Large intestine (tissue), 12 donors: ENCODE measurements around the gene CNN3. TPM values are rescaled to one million over a fixed set of nuclear protein-coding genes. Genes with fewer than 3 reads are reported as not detected.

Experiments
- DNase-seq, 2 donors: peaks; one replicate each; pipeline versions ENCODE4 v3.0.0 to v3.0.0-alpha.2; 2013
- H3K27ac ChIP-seq: one replicate; pipeline ENCODE4 v1.5.1; 2013; ENCODE audit warnings: low read length
- H3K27me3 ChIP-seq: 2 replicates; pipeline ENCODE4 v1.6.1; 2013; ENCODE audit warnings: low read length; ENCODE audit not compliant: control insufficient read depth, insufficient read depth
- H3K36me3 ChIP-seq: 2 replicates; pipeline ENCODE4 v1.6.1; 2013; ENCODE audit warnings: low read length; ENCODE audit not compliant: control insufficient read depth, insufficient read depth
- H3K4me1 ChIP-seq: one replicate; pipeline ENCODE4 v1.6.1; 2013; ENCODE audit warnings: low read length; ENCODE audit not compliant: control insufficient read depth, insufficient read depth
- H3K4me3 ChIP-seq: one replicate; pipeline ENCODE4 v1.5.1; 2013; ENCODE audit warnings: low read length
- H3K9me3 ChIP-seq: one replicate; pipeline ENCODE4 v1.6.1; 2013; ENCODE audit warnings: mild to moderate bottlenecking, low read depth, low read length, moderate library complexity; ENCODE audit not compliant: control insufficient read depth
- whole genome bisulfite sequencing: methylation state at CpG from one replicate; pipeline ENCODE4 v1.1.5; 2013; ENCODE audit warnings: low lambda C conversion rate; ENCODE audit not compliant: insufficient coverage; 5-methylcytosine and 5-hydroxymethylcytosine counted together
- long read RNA-seq, 11 donors: transcript quantifications; one replicate each; lab custom pipeline, GENCODE V29; 2026
- polyA plus RNA-seq: library from polyadenylated mRNA; unstranded; fragments of 120-200 nt; gene quantifications from one replicate; pipeline ENCODE4 v1.2.1, GENCODE V29; 2013

The CNN3 gene
- polyA plus RNA-seq: 97.0 TPM
- long read RNA-seq, donor 1, transcript CNN3-201 (7 exons, 2,165 nt): major isoform, 18 of 20 reads
- long read RNA-seq, donor 1, partial matches to known transcripts: 0 of 20 reads
- long read RNA-seq, donor 1, other reads (novel, unspliced or antisense): 0 of 20 reads
- long read RNA-seq, donor 2, transcript CNN3-201 (7 exons, 2,165 nt): major isoform, 48 of 63 reads
- long read RNA-seq, donor 2, partial matches to known transcripts: 11 of 63 reads
- long read RNA-seq, donor 2, other reads (novel, unspliced or antisense): 0 of 63 reads
- long read RNA-seq, donor 3: 0 reads
- long read RNA-seq, donor 4, partial matches to known transcripts: 0 of 1 reads
- long read RNA-seq, donor 4, other reads (novel, unspliced or antisense): 0 of 1 reads
- long read RNA-seq, donor 5, transcript CNN3-201 (7 exons, 2,165 nt): major isoform, 42 of 44 reads
- long read RNA-seq, donor 5, partial matches to known transcripts: 0 of 44 reads
- long read RNA-seq, donor 5, other reads (novel, unspliced or antisense): 0 of 44 reads
- long read RNA-seq, donor 6, transcript CNN3-201 (7 exons, 2,165 nt): major isoform, 41 of 50 reads
- long read RNA-seq, donor 6, partial matches to known transcripts: 6 of 50 reads
- long read RNA-seq, donor 6, other reads (novel, unspliced or antisense): 0 of 50 reads
- long read RNA-seq, donor 7, transcript CNN3-201 (7 exons, 2,165 nt): major isoform, 69 of 79 reads
- long read RNA-seq, donor 7, partial matches to known transcripts: 7 of 79 reads
- long read RNA-seq, donor 7, other reads (novel, unspliced or antisense): 0 of 79 reads
- long read RNA-seq, donor 8, transcript CNN3-201 (7 exons, 2,165 nt): major isoform, 48 of 58 reads
- long read RNA-seq, donor 8, partial matches to known transcripts: 8 of 58 reads
- long read RNA-seq, donor 8, other reads (novel, unspliced or antisense): 0 of 58 reads
- long read RNA-seq, donor 9, transcript CNN3-201 (7 exons, 2,165 nt): major isoform, 33 of 33 reads
- long read RNA-seq, donor 9, partial matches to known transcripts: 0 of 33 reads
- long read RNA-seq, donor 9, other reads (novel, unspliced or antisense): 0 of 33 reads
- long read RNA-seq, donor 10, transcript CNN3-201 (7 exons, 2,165 nt): major isoform, 42 of 42 reads
- long read RNA-seq, donor 10, partial matches to known transcripts: 0 of 42 reads
- long read RNA-seq, donor 10, other reads (novel, unspliced or antisense): 0 of 42 reads
- long read RNA-seq, donor 11, transcript CNN3-201 (7 exons, 2,165 nt): major isoform, 42 of 43 reads
- long read RNA-seq, donor 11, partial matches to known transcripts: 0 of 43 reads
- long read RNA-seq, donor 11, other reads (novel, unspliced or antisense): 0 of 43 reads

- Histone ChIP-seq H3K27ac (peak within 1 kb of the TSS; percentile 85), H3K4me1 (peaks cover 8% of the 10 kb centered on the region)
- WGBS: no CpG with 5 or more reads among the region's 57 CpGs
Observed at GRCh38 chr1:94926915-94927404, at the start of gene CNN3. TSS of gene CNN3 (minus strand) at chr1:94927110. CDS start at chr1:94926894, 216 bp downstream.

GRCh38 chr1:94974824-94975223 lies 47.9 kb upstream of the CNN3 start:
- no peak for DNase-seq
- peaks cover under 1% of the 10 kb centered on the region for H3K4me1 ChIP-seq
- H3K9me3 ChIP-seq: no peaks in the 10 kb centered on the region
- H3K36me3 ChIP-seq: no peaks in the 10 kb centered on the region
- WGBS: no CpG with 5 or more reads among the region's 1 CpG
- H3K27me3 ChIP-seq: no peaks in the 10 kb centered on the region
- no peak overlapping the region for H3K27ac ChIP-seq
- H3K4me3 ChIP-seq: no peak overlapping the region

More at GRCh38 chr1:94926915-94927404, at the start of gene CNN3:
- Histone ChIP-seq H3K27me3 (peaks cover 23% of the 10 kb centered on the region), H3K36me3 (no peaks in the 10 kb centered on the region), H3K9me3 (no peaks in the 10 kb centered on the region), H3K4me3 (peak within 1 kb of the TSS; percentile 56)
- DNase-seq: peak; percentile 76 to 83

- Histone ChIP-seq H3K27ac (no peak overlapping the region), H3K9me3 (no peaks in the 10 kb centered on the region), H3K27me3 (no peaks in the 10 kb centered on the region), H3K36me3 (no peaks in the 10 kb centered on the region), H3K4me1 (no peaks in the 10 kb centered on the region), H3K4me3 (no peak overlapping the region)
- 60% methylated on average over 1 of the region's 1 CpG for WGBS
- DNase-seq: peak in 1 of 2 donors; percentile 18
Observed at GRCh38 chr1:94974241-94974640, 47.3 kb upstream of the CNN3 start.

GRCh38 chr1:94973309-94973922 lies 46.5 kb upstream of the CNN3 start:
- H3K27me3 ChIP-seq: no peaks in the 10 kb centered on the region

GRCh38 chr1:94971491-94971924 lies 44.6 kb upstream of the CNN3 start:
- Histone ChIP-seq H3K4me1 (no peaks in the 10 kb centered on the region), H3K4me3 (no peak overlapping the region), H3K27ac (no peak overlapping the region), H3K9me3 (no peaks in the 10 kb centered on the region), H3K36me3 (no peaks in the 10 kb centered on the region), H3K27me3 (no peaks in the 10 kb centered on the region)
- no peak for DNase-seq
- WGBS: no CpG with 5 or more reads among the region's 6 CpGs

More at GRCh38 chr1:94973309-94973922, 46.5 kb upstream of the CNN3 start:
- DNase-seq: no peak
- Histone ChIP-seq H3K36me3 (no peaks in the 10 kb centered on the region), H3K4me3 (no peak overlapping the region), H3K27ac (no peak overlapping the region), H3K4me1 (no peaks in the 10 kb centered on the region), H3K9me3 (no peaks in the 10 kb centered on the region)
- WGBS: 100% methylated on average over 2 of the region's 8 CpGs

- no peak for DNase-seq
- WGBS: 100% methylated on average over 1 of the region's 2 CpGs
- Histone ChIP-seq H3K4me3 (no peak overlapping the region), H3K9me3 (no peaks in the 10 kb centered on the region), H3K36me3 (no peaks in the 10 kb centered on the region), H3K4me1 (no peaks in the 10 kb centered on the region), H3K27me3 (no peaks in the 10 kb centered on the region), H3K27ac (no peak overlapping the region)
Observed at GRCh38 chr1:94970783-94971182, 43.9 kb upstream of the CNN3 start.

GRCh38 chr1:94969137-94969536 lies 42.2 kb upstream of the CNN3 start:
- H3K27me3 ChIP-seq: no peaks in the 10 kb centered on the region
- no peaks in the 10 kb centered on the region for H3K9me3 ChIP-seq
- DNase-seq: no peak
- no CpG with 5 or more reads among the region's 6 CpGs for WGBS
- H3K36me3 ChIP-seq: no peaks in the 10 kb centered on the region
- H3K27ac ChIP-seq: no peak overlapping the region
- no peaks in the 10 kb centered on the region for H3K4me1 ChIP-seq
- no peak overlapping the region for H3K4me3 ChIP-seq

- H3K36me3 ChIP-seq: no peaks in the 10 kb centered on the region
- no peaks in the 10 kb centered on the region for H3K9me3 ChIP-seq
- no peaks in the 10 kb centered on the region for H3K27me3 ChIP-seq
- no peak overlapping the region for H3K27ac ChIP-seq
- WGBS: no CpG with 5 or more reads among the region's 1 CpG
- no peak for DNase-seq
- H3K4me3 ChIP-seq: no peak overlapping the region
- H3K4me1 ChIP-seq: peaks cover 10% of the 10 kb centered on the region
Observed at GRCh38 chr1:94966033-94966432, 39.1 kb upstream of the CNN3 start.

GRCh38 chr1:94963864-94964263 lies 37.0 kb upstream of the CNN3 start:
- Histone ChIP-seq H3K4me1 (peaks cover 10% of the 10 kb centered on the region), H3K27me3 (no peaks in the 10 kb centered on the region), H3K27ac (no peak overlapping the region), H3K36me3 (no peaks in the 10 kb centered on the region), H3K9me3 (no peaks in the 10 kb centered on the region), H3K4me3 (no peak overlapping the region)
- no peak for DNase-seq
- no CpG with 5 or more reads among the region's 8 CpGs for WGBS
